Effector CD8-positive, alpha-beta T cell (primary cell): ENCODE measurements around the gene LMO3.

ENCODE experiments used
- DNase-seq: peaks from one replicate; lab custom pipeline; 2025; lab: John Stamatoyannopoulos, UW

Gene LMO3

DNA sequence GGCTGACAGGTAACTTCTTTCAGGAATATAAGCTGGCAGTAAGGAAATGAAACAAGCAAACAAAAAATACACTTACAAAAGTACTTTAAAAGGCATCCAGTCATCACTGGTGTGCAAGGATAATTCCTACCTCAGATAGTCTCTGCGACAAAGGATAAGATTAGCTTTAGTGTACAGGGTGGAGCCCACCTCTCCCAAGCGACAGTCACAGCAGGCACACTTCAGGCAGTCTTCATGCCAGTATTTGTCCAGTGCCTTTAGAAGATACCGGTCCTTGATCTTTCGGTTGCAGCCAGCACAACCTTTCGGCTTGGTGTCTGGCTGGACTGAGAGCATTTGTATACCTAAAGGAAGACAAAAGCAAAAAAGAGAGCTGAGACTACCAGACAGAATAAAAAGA lies 5.4 kb downstream of the LMO3 start:
- no peak for DNase-seq

DNA sequence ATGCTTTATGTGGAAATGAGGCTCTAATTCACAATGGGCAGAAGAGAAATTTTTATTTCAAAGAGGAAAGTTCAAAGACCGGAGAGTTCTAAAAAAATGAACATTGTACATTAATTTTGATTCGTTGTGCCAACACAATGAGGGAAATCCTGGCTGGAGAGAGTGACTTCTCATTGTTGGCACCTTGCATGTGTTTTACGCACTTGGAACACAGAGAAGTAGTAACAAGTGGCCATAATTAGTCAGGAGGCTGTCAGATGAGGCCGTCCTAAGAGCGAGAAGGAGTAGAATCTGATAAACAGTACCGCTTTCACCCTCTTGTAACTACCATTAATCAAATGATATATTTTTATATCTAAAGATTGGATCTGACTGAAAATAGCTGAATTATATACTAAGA lies 6.9 kb downstream of the LMO3 start:
- no peak for DNase-seq

DNA sequence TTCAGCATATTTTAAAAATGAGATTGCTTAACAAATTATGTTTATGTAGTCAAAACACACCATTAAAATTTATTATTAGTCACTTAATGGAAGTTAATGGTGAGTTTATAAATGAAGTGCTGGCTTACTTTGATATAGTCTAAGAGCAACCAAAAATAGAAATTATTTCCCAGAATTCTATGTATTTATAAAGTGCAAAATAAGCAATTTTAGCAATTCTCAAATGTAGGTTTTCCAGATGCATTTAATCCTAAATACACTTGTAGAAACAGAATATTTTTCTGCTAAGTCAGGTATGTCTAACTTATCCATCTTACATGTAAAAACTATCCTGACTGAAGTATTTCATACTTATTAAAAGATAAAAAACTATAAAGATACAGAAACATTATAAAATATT lies 11.2 kb downstream of the LMO3 start:
- no peak for DNase-seq

DNA sequence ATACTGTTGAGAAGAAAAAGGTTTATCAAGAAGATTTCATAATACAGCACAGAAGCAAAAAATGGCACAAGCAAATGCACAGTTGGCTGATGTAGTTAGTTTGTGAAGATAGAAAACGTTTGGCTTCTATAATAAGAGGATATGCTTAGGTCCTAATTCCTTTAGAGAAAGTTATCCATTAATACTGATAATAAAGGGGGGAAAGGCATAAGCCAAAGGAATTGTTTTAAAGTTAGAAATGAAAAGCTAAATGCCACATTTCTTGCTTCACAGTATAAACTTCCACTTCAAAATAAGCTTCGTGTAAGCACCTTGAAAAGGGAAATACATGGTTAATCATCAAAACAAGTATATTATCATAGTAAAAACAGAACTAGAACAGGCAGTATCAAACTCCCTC lies 12.4 kb downstream of the LMO3 start:
- no peak for DNase-seq

DNA sequence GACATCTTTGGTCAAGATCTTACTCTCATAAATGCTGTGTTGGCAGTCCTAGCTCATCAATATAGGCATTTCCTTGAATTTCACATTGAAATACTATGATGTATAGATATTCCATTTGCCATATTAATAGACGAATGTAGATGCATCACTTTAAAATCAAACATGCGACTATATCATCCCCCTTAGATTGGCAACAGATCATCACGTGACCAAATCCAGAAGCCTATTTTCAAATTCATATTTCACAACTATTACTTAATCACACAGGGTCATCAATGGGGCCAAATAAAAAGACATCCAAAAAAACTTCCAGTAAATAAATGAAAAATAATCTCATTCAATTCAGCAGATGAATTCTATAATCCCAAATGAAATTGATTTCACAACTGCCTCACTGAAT lies 15.3 kb downstream of the LMO3 start:
- no peak for DNase-seq

DNA sequence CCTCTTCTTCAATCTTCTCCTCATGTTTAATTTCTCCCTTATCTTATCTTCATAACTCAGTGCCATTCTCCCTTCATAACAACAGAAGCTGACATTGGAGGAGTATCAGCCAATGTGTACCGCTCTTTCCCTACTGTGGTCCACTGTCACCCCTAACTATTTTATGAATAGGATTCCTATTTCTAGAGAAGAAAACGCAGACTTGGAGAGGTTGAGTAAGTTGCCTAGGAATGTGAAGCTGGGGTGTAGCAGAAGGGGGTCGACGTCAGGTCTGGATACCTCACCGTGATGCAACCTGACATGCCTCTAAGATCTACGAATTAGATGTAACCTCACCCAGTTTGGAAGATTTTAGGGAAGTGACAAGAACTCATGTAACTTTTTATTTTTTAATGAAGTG lies 17.1 kb downstream of the LMO3 start:
- DNase-seq, result no peak

DNA sequence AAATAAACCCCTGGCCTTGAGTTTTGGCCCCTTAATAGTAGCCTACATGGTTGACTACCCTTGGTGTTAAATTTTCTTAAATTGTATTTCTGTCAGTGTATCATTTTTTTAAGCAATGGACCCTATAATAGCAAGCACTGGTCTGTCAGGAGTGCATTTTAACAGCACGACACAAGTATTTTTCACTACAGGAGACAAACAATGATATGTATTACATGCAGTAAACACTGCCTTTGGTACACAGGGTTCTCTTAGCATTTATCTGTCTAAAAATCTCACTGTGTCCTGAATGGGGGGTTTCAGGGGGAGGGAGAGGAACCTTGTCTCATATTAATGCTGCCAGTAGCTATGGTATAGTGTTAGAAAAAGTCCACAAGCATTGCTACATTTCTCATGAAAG lies 18.4 kb downstream of the LMO3 start:
- DNase-seq, result no peak

DNA sequence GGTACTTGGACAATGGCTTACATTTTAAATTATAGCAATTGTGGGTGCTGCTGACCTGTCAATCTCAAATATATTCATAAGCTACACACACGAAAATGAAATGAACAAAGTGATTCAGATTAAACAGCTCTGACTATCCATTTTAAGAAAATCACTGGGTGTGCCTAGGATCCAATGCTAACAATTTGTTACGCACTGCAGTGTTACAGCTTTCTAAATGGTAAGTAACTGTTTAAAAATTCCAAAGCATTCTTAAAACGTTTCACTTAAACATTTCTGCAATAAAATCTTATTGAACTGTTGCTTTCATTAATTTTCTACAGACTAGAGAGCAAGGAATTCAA lies 18.9 kb downstream of the LMO3 start:
- no peak for DNase-seq

DNA sequence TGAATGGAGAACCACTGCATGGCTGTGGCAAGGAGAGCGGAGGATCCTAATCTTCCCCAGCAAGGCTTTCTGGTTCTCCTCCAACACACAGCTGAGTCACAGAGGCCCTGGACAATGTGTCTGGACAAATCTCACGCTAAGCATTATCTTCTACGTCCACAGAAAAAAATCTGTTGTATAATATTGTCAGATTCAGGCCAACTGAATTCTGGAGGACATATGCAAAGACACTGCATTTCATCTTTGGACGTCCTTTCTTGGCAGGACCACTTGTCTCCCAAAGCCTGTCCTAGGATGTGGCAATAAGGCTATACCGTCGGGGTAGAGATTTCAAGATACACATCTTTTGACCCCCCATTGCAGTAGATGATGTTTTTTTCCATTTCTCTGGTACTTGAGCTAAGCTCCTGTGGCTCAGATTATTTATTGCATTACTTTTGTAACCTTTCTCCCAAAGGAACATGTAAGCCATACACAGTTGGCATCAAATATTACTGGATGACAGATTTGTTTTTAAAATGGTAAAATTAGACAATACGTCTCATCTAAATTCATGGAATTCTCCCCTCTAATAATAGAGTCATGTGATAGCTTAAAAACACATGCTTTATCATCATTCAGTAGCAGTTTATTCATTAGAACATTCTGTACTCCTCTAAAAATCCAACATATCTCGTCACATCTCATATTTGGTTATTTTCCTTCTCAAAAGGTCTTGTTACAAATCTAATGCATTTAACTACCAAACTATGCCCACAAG lies 19.4 kb downstream of the LMO3 start:
- no peak for DNase-seq

DNA sequence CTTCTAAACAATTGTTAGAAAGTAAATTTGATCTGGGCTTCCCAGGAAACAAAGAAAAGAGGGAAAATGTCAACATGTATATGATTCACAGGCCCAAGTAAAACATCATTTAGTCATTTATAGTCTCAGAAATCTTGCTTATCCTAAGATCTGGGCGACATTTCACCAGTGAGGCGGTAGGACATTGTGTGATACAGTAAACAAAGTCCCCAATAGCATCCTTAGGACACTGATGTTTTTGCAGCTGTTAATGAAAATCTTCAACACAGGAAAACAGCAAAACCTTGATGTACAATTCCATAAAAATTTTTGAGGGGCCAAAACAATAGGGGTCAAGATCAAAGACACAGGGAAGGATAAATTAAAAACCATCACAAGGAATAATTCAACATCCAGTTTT lies 20.2 kb downstream of the LMO3 start:
- no peak for DNase-seq

DNA sequence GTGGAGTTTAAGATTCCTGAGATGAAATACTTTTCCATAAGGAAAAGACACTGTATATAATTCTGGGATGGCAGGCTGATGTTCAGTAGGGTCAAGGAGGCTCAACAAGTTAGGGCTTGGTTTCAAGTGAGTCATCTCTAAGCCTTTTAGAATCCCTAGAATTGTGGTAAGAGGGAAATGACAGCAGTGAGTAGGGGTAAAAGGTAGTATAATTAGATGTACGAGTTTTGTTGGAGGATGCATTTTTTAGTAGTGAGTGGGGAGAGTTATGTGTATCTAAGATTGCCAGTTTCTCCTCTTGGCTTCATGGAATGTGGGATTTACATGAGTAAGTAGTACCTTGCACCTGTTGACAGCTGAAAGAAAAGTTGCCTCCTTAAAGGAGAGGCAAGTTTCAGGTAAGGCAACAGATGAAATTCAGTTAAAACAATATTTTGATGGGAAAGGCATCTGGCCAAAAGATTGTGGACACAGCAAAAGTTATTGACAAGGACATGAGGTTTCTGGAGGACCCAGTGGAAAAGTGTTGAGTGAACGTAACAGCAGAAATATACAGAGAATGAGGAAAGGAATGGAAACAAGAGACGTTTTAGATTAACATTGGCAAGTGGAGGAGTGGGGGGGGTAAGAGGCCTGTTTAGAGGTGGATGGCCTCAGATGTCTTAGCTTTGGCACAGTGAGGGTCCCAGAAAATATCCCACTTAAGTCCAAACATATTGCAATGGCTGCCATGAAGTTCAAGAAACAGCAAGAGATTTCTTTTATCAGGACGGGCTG lies 21.8 kb downstream of the LMO3 start:
- DNase-seq, result no peak

DNA sequence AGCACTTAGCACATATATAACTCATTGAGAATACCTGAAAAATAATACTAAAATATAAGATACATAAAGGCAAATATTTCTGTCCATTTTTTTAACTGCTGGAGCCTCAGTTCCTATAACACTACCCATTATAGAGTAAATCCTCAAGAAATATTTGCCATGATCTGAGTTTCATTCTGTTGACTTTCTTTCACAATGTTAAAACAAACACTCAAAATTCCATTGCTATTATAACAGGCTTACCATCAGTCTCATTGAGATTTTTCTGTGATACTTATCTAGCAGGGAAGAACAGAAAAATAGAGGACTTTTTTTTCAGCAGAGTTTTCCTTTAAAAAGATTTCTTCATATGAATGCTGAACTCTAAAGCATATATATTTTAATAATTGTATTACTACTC lies 24.5 kb downstream of the LMO3 start:
- no peak for DNase-seq

DNA sequence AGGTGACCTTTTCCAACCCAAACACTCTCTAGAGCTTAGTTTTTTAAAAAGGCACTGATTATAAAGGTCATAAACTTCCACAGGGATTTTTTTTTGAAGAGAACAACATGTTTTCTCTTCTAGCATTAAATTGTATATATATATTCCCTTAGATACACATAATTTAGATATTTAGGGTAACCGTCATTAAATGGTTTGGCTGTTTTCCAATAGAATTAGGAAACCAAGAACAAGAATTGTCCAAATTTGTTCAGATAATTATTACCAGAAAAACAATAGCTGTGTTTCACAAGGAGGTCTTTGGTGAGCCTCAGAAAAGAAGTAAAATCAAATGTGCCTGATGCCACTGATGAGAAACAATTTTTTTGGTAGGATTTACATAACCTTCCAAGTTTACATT lies 26.9 kb downstream of the LMO3 start:
- no peak for DNase-seq

DNA sequence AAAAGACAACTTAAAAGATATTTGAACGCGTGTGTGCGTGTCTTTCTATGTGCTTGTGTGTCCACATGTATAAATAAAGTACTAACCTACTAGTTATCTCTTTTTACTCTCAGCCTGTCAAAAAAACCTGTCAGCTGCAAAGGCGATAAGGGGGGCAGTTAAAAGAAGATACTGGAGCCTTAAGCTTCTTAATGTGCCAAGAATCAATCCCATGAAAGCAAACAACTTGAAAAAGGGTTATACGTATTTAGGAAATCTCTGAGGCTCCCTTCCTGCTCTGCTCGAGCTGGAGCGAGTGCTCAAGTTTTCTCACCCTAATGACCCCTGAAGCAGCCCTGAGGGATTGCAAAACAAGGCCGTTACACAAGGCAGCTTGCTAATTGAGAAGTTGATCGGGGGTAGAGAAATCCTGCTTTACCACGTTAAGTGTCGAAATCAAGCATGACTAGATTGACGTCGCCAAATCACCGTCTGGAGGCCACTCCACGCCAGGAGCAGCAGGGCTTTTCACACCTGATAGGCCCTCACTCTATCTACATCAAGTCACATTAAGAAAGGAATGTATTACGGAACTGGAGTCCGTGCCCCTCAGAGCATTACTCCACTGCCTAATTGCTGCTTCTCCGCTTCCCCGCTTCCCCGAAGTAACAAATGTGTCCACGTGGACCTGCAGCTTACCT lies 32.4 kb downstream of the LMO3 start:
- no peak for DNase-seq

DNA sequence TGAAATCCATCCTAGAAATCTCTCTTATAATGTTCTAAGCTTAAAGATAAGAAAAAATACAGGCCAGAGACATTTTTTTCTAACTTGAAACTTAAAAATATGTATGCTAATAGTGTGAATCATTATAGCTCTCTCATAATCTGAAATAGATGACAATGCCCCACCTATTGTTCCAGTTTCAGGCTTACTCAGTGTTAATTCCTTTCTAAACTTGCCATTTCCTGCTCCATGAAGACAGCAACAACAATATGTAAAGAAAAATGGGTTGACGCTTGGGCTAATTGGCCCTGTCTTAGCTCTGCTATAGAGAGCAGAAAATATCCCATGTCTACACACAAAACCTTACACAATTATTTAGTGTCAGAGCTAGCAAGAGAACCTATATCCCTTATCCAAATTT lies 37.1 kb downstream of the LMO3 start:
- no peak for DNase-seq

DNA sequence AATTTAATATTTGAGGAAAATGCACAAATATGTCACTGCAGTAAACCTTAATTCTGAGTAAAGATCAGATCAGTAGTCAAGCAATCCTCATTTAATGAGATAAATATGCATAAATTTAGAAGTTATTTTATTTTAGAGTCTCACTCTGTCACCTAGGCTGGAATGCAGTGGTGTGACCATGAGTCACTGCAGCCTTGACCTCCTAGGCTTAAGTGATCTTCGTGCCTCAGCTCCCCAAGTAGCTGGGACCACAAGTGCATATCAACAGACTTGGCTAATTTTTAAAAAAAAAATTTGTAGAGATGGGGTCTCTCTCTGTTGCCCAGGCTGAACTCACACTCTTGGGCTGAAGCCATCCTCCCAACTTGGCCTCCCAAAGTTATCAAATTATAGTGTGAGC lies 41.3 kb downstream of the LMO3 start:
- no peak for DNase-seq

DNA sequence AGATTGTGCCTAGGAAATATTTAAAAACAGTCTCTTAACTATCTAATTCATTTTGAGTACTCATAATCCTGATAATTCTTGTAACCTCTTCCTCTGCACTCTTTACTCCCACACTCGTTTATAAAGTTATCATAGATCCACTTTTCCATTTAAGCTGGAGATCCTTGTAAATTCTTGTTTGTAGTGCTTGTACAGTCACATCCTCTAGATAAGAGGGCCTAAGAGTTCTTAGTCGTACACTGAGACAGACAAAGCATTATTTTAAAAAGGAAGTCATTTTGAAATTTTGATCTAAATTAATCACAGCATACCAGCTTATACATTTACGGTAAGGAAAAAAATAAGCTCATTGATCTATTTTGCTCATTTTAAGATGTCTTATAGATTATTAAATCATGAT lies 42.5 kb downstream of the LMO3 start:
- DNase-seq, result no peak

DNA sequence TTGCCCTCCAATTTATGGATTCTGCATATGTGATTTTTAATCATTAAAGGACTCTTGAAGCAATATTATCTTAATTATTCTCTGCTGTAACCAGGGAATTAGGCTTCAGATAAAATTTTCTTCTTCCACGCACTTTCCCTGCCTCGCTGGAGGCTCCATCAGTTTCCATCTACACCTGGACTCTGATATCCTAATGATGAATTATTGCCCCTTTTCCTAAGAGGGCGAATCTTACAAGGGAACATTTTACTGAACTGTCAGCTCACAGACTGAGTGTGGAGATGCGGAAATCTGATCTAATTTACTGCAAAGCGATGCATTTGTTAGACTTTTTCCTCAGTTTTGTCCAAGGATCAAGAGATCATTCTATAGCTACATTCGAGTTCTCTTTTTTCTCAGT lies 43.0 kb downstream of the LMO3 start:
- no peak for DNase-seq

DNA sequence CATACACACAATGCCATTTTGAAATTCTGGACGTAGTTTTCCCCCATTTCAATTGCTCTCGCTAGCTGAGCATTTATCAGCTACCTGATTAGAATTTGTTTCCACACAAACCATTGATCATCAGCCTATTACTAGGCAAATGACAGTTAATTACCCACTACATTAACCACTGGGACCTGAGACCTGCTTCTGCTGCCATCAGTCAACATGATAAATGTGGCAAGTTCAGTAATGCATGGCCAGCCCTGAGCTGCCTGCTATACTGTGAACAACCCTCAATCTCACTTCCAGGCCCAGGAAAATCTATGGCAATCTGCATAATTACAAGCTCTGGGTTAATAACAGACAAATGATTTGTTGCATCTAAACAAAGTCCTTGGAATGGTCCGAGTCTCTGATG lies 43.5 kb downstream of the LMO3 start:
- no peak for DNase-seq

DNA sequence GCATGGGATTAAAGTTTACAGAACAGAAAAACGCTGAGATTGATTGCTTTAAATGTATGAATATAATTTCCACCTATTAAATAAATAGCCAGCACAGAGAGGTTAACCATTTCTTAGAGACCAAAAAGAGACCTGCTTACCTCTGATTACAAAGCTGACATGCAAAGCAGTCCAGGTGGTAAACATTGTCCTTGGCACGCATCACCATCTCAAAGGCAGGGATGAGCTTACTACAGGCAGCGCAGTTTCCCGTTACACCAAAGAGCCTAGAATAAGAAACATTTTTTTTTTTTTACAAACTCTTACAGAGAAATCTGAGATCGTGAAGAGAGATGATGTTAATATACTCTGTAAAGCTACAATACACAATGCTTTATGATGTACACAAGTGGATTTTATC lies 45.7 kb downstream of the LMO3 start:
- DNase-seq, result no peak

DNA sequence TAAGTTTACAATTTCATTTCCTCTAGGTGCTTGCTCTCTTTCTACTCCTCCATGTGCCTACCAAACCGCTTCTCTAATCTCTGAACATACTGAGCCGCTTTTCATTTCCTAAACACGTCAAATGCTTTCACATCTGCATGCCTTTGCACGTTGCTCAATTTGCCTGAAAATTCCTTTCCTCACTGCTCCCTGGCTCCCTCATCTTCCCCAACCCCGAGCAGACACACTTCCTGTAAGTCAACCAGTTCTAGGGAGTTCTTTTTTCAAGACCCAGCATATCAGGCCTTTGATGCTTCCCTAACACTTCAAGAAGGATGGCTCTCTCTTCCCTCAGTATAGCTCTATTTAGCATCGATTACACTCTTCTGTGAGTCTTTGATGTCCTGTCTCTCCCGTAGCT lies 50.3 kb downstream of the LMO3 start:
- no peak for DNase-seq

DNA sequence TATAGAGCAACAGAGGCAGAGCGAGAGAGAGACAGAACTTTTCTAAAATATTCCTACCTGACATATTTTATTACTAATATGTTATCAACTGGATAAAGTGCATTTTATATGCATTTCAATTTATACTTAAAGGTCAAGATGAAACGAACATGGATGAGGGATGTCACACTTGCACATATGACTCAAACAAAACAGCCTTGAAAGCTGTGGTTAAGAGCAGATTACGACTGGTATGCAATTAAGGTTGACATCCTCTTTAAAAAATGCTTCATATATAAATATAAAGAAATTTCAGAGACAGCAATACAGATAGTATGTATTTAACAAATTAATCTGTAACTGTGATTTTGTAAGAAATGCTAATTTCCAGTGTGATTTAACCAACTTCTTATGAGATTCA lies 52.5 kb downstream of the LMO3 start:
- DNase-seq, result no peak

DNA sequence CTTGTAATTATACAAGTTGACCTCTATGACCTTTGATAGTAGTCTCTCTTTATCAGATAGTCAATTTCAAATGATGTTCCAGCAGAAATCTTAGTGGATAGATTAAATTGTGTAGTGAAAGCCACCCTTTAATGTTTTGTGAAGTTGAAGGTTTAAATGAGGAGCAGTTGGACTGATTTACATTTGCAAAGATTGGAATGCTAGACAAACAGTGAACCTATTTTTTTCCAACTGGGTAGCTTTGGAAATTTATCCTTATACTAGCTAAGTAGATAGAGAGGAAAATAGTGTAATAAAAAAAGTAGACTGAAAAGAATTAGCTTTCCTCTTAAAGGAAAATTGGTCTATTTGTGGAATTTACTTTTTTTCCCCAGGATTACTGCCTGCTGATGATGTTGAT lies 53.7 kb downstream of the LMO3 start:
- no peak for DNase-seq
